ENCODE results near the gene CRYBG2.

GRCh38 chr1:26364956-26365355 lies 11.0 kb upstream of the CRYBG2 start:
- TF ChIP-seq CTCF (conservative IDR thresholded peaks at IDR 0.05) (no peak), ZFX (IDR thresholded peaks at IDR 0.05) (no peak)

Data from C4-2B (cell line).